KG1 (cell line): Measurements from ENCODE around the gene TMCO6.

ENCODE experiments used
- DNase-seq: peaks from one replicate; lab custom pipeline; 2025; lab: John Stamatoyannopoulos, UW

TMCO6 gene

GRCh38 chr5:140673187-140673976 lies 34.1 kb downstream of the TMCO6 start, which contains the start of gene DND1:
Gene DND1 (minus strand): TSS chr5:140673576. CDS start chr5:140673542, 34 bp downstream.
- no peak for DNase-seq

GRCh38 chr5:140674211-140674610 lies 35.0 kb downstream of the TMCO6 start:
- DNase-seq = no peak

- no peak for DNase-seq
These were observed 35.4 kb downstream of the TMCO6 start for GRCh38 chr5:140674629-140675028.

- no peak for DNase-seq
These were observed 38.7 kb downstream of the TMCO6 start for GRCh38 chr5:140677947-140678346.

- DNase-seq = no peak
These were observed 39.7 kb downstream of the TMCO6 start for GRCh38 chr5:140678993-140679392.

- no peak for DNase-seq
These were observed 51.2 kb downstream of the TMCO6 start for GRCh38 chr5:140690376-140690932.

GRCh38 chr5:140690941-140691924 lies 52.0 kb downstream of the TMCO6 start, which contains the start of the genes HARS1 and HARS2:
Gene HARS1 (minus strand): TSS chr5:140691370. CDS start chr5:140691304, 66 bp downstream.
Gene HARS2 (plus strand): TSS chr5:140691455. CDS start chr5:140691649, 194 bp downstream.
- peak; percentile 13 for DNase-seq

GRCh38 chr5:140694276-140694675 lies 55.0 kb downstream of the TMCO6 start:
- no peak for DNase-seq
